DOHH2 (cell line): ENCODE data around the gene GDF2.

ENCODE experiments used
- H3F3A ChIP-seq: fragments of 200-600 bp; sonication (generic), shearing (Covaris generic); 2 replicates; pipeline ENCODE4 v1.6.0; 2016; ENCODE audit warnings: antibody characterized with exemption, mild to moderate bottlenecking; ENCODE audit not compliant: control insufficient read depth, insufficient read depth
- H3K27ac ChIP-seq: fragments of 200-600 bp; sonication (generic); 2 replicates; pipeline ENCODE4 v1.5.1; 2014; ENCODE audit warnings: low read depth, mild to moderate bottlenecking, low read length, moderate library complexity
- H3K27me3 ChIP-seq: fragments of 200-600 bp; sonication (generic); 2 replicates; pipeline ENCODE4 v1.6.1; 2014; ENCODE audit warnings: mild to moderate bottlenecking, low read length, mixed read lengths; ENCODE audit not compliant: control insufficient read depth
- H3K36me3 ChIP-seq: fragments of 200-600 bp; sonication (generic); 2 replicates; pipeline ENCODE4 v1.6.1; 2014; ENCODE audit warnings: mild to moderate bottlenecking, low read length, moderate library complexity, mixed read lengths; ENCODE audit not compliant: control insufficient read depth
- H3K4me1 ChIP-seq: fragments of 200-600 bp; sonication (generic); 2 replicates; pipeline ENCODE4 v1.6.1; 2014; ENCODE audit warnings: mild to moderate bottlenecking, low read length, mixed read lengths; ENCODE audit not compliant: control insufficient read depth
- H3K4me2 ChIP-seq: fragments of 200-600 bp; sonication (generic); 2 replicates; pipeline ENCODE4 v1.6.0; 2014; ENCODE audit warnings: mild to moderate bottlenecking, low read length, moderate library complexity
- H3K4me3 ChIP-seq: fragments of 200-600 bp; sonication (generic); 2 replicates; pipeline ENCODE4 v1.5.1; 2014; ENCODE audit warnings: mild to moderate bottlenecking, low read length, mixed read lengths
- H3K79me2 ChIP-seq: fragments of 200-600 bp; sonication (generic); 2 replicates; pipeline ENCODE4 v1.6.1; 2014; ENCODE audit warnings: mild to moderate bottlenecking, low read length, mixed read lengths; ENCODE audit not compliant: control insufficient read depth
- H3K9me2 ChIP-seq: fragments of 200-600 bp; sonication (generic); replicated peaks from 2 replicates; pipeline ENCODE4 v1.6.1; 2014; ENCODE audit warnings: mild to moderate bottlenecking, low read length, mixed read lengths; ENCODE audit not compliant: control insufficient read depth
- H3K9me3 ChIP-seq: fragments of 200-600 bp; sonication (generic); 2 replicates; pipeline ENCODE4 v1.6.1; 2014; ENCODE audit warnings: antibody characterized with exemption, low read length, mixed read lengths; ENCODE audit not compliant: control insufficient read depth, insufficient read depth
- H4K20me1 ChIP-seq: fragments of 200-600 bp; sonication (generic); 2 replicates; pipeline ENCODE4 v1.6.0; 2014; ENCODE audit warnings: low read depth, mild to moderate bottlenecking, antibody characterized with exemption, low read length, moderate library complexity; ENCODE audit not compliant: control insufficient read depth, insufficient read depth
- CTCF ChIP-seq: fragments of 200-600 bp; sonication (generic); IDR thresholded peaks from one replicate; pipeline ENCODE4 v1.5.1; 2014; ENCODE audit warnings: antibody characterized with exemption, mild to moderate bottlenecking, low read depth, low read length; ENCODE audit not compliant: poor library complexity, severe bottlenecking
- EZH2phosphoT487 ChIP-seq: fragments of 200-600 bp; sonication (generic); IDR thresholded peaks from 2 replicates; pipeline ENCODE4 v1.6.1; 2017; ENCODE audit warnings: borderline replicate concordance, mild to moderate bottlenecking, antibody characterized with exemption, low read length, moderate library complexity, mixed read lengths

Gene GDF2

GRCh38 chr10:47279276-47279675 is 43.0 kb upstream of the GDF2 start:
- Histone ChIP-seq H3K27ac (no peak overlapping the region), H3K4me3 (no peak overlapping the region), H3K79me2 (no peaks in the 10 kb centered on the region), H3F3A (no peaks in the 10 kb centered on the region), H3K27me3 (no peaks in the 10 kb centered on the region), H3K4me2 (no peak overlapping the region), H3K9me2 (no peaks in the 10 kb centered on the region), H3K4me1 (no peaks in the 10 kb centered on the region), H3K36me3 (no peaks in the 10 kb centered on the region), H3K9me3 (no peaks in the 10 kb centered on the region), H4K20me1 (no peaks in the 10 kb centered on the region)
- no peak for TF ChIP-seq EZH2phosphoT487
- no peak for TF ChIP-seq CTCF

GRCh38 chr10:47282005-47282656 is 40.1 kb upstream of the GDF2 start:
- Histone ChIP-seq H3K79me2 (no peaks in the 10 kb centered on the region), H3K9me3 (peaks cover 2% of the 10 kb centered on the region; the same call in 1 of the 2 replicates), H3K4me2 (no peak overlapping the region), H4K20me1 (no peaks in the 10 kb centered on the region), H3K36me3 (no peaks in the 10 kb centered on the region), H3K27ac (no peak overlapping the region), H3K27me3 (no peaks in the 10 kb centered on the region), H3K4me1 (peaks cover 14% of the 10 kb centered on the region), H3K9me2 (no peaks in the 10 kb centered on the region), H3K4me3 (no peak overlapping the region), H3F3A (no peaks in the 10 kb centered on the region)
- TF ChIP-seq EZH2phosphoT487 (no peak), CTCF (no peak)

DNA sequence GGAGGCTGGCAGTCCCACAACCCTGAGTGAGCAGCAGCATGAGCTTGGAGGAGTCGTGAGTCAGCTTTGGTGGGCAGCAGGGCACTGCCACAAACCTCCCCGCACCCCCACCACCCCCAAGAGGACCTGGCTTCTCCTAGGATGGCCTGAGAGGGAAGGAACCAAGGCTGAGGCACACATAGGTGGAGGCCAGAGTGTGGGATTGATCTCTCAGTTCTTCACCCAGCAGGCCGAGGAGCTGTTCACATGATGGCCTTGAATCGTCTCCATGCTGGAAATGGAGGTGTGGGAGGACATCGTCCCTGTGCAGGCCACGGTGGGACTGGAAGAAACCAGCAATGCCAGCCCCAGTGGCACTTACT is 39.6 kb upstream of the GDF2 start:
- peaks cover 2% of the 10 kb centered on the region; the same call in 1 of the 2 replicates for H3K9me3 ChIP-seq
- H4K20me1 ChIP-seq, result no peaks in the 10 kb centered on the region
- H3K79me2 ChIP-seq, result no peaks in the 10 kb centered on the region
- no peaks in the 10 kb centered on the region for H3K9me2 ChIP-seq
- no peaks in the 10 kb centered on the region for H3F3A ChIP-seq
- no peak overlapping the region for H3K4me2 ChIP-seq
- H3K27me3 ChIP-seq, result no peaks in the 10 kb centered on the region
- H3K27ac ChIP-seq, result no peak overlapping the region
- peaks cover 14% of the 10 kb centered on the region for H3K4me1 ChIP-seq
- H3K36me3 ChIP-seq, result no peaks in the 10 kb centered on the region
- TF ChIP-seq CTCF (no peak), EZH2phosphoT487 (no peak)
- no peak overlapping the region for H3K4me3 ChIP-seq
